ENCODE data around the gene ABAT.

GRCh38 chr16:8777217-8777616, 102.8 kb downstream of the ABAT start:
- TF ChIP-seq CTCF (IDR thresholded peaks at IDR 0.05; ENCODE audit: insufficient read depth, low read length, poor library complexity, severe bottlenecking) = no peak
- TF ChIP-seq EZH2phosphoT487 (conservative IDR thresholded peaks at IDR 0.05; ENCODE audit: low read length) = no peak

All from SU-DHL-6 (cell line).